BLaER1 treated with 17β-estradiol and CSF1 and Interleukin-3, amounts not matched to agents 10 nM and 100 nM (cell line): Measurements from ENCODE around the gene GC.
"Not testable (repeated sequence)": the region's sequence is repeated elsewhere in the genome, so short reads cannot be mapped to it uniquely, and the experiment has no call there.

Experiments used
- H3K27ac ChIP-seq, 11 experiments: shearing (Covaris generic); formaldehyde crosslinking; 2 replicates each; pipeline ENCODE4 v1.8.1; 2022
- H3K27me3 ChIP-seq, 11 experiments: shearing (Covaris generic); formaldehyde crosslinking; 2 replicates each; pipeline ENCODE4 v1.8.1; 2022
- H3K36me3 ChIP-seq, 11 experiments: shearing (Covaris generic); formaldehyde crosslinking; 2 replicates each; pipeline ENCODE4 v1.8.1; 2022
- H3K4me1 ChIP-seq, 10 experiments: shearing (Covaris generic); formaldehyde crosslinking; 2 replicates each; pipeline ENCODE4 v1.8.1; 2022
- H3K4me2 ChIP-seq, 11 experiments: shearing (Covaris generic); formaldehyde crosslinking; 2 replicates each; pipeline ENCODE4 v1.8.1; 2022
- H3K4me3 ChIP-seq, 10 experiments: shearing (Covaris generic); formaldehyde crosslinking; 2 replicates each; pipeline ENCODE4 v1.8.1; 2022
- H3K9ac ChIP-seq, 11 experiments: shearing (Covaris generic); formaldehyde crosslinking; 2 replicates each; pipeline ENCODE4 v1.8.1; 2022
- H3K9me3 ChIP-seq, 11 experiments: shearing (Covaris generic); formaldehyde crosslinking; replicated peaks in 1 of 11; 2 replicates each; pipeline ENCODE4 v1.8.1; 2022
- H4K20me1 ChIP-seq, 11 experiments: shearing (Covaris generic); formaldehyde crosslinking; 2 replicates each; pipeline ENCODE4 v1.8.1; 2022
- Cebpa-rat ChIP-seq, 11 experiments: shearing (Covaris generic); IDR thresholded peaks; 2 replicates each; pipeline ENCODE4 v1.8.1; 2022

Gene GC

DNA sequence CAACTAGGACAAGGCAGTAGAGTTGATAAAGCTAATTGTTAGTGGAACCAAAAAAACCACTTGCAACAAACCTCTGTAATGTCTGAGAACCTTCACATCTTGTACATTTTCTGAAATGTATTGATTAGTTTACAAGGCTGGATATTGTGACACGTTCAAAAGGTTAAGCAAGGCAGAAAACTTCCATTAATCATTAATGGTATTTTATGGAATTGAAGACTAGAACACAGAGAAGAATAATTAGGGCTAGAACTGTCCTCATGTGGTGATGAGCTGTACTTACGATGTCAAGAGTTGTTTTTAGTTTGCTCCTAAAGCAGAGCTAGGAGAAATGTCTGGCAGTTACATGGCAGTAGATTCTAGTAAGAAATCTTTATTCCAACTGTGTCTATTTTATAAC lies 12.3 kb downstream of the GC start:
- Histone ChIP-seq H3K4me3 (no peak overlapping the region), H3K36me3 (no peaks in the 10 kb centered on the region), H3K4me2 (no peak overlapping the region), H3K9me3 (no peaks in the 10 kb centered on the region), H3K27ac (no peak overlapping the region), H3K27me3 (no peaks in the 10 kb centered on the region), H3K4me1 (peaks cover 0 to 11% (median 7%) of the 10 kb centered on the region in 10 experiments; a peak in 10 of 20 replicates), H3K9ac (no peak overlapping the region), H4K20me1 (no peaks in the 10 kb centered on the region)
- no peak for TF ChIP-seq Cebpa-rat (IDR thresholded peaks at IDR 0.05)

DNA sequence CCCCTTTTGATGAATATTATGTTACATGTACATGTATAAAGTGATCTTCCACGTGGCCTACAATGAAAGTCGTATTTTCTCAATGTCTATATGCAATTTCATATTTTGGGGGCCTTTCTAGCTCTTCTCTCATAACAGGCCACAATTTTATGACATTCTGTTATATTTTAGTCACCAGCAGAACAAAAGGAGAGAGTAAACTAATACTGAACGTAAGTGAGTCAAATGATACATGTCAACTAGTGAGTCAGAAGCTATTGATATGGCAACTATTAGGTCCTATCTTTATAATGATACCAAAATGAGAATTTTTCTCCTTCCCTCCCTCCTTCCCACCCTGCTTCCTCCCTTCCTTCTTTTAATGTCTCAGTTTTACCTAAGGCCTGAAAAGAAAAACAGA lies 14.4 kb downstream of the GC start:
- Histone ChIP-seq H3K4me2 (no peak overlapping the region), H3K9me3 (no peaks in the 10 kb centered on the region), H3K27me3 (no peaks in the 10 kb centered on the region), H3K27ac (no peak overlapping the region), H4K20me1 (no peaks in the 10 kb centered on the region), H3K9ac (no peak overlapping the region), H3K4me1 (peaks cover 0 to 11% (median 7%) of the 10 kb centered on the region in 10 experiments; a peak in 10 of 20 replicates), H3K4me3 (no peak overlapping the region), H3K36me3 (no peaks in the 10 kb centered on the region)
- TF ChIP-seq Cebpa-rat (IDR thresholded peaks at IDR 0.05) = no peak

DNA sequence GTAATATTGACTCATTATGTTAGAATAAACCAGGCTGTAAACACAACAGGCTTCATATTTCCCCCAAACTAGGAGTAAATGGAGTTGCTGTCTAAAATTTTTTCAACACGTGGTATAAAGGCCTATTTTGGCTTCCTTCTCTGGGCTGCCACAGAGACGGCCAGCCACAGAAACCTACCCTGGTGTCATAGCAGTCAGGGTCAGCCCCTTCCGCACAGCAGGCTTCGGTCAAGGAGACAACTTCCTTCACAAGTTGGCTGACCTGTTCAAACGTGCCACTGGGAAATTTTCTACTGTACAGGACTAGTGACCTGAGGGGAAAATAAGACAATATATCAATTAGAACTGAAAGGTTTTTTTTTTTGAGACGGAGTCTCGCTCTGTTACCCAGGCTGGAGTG lies 15.8 kb downstream of the GC start:
- Histone ChIP-seq H3K27me3 (no peaks in the 10 kb centered on the region), H3K9me3 (no peaks in the 10 kb centered on the region), H3K27ac (no peak overlapping the region), H4K20me1 (no peaks in the 10 kb centered on the region), H3K9ac (no peak overlapping the region), H3K4me2 (no peak overlapping the region), H3K36me3 (no peaks in the 10 kb centered on the region), H3K4me3 (no peak overlapping the region), H3K4me1 (peaks cover 0 to 10% (median 7%) of the 10 kb centered on the region in 10 experiments; a peak in 10 of 20 replicates)
- TF ChIP-seq Cebpa-rat (IDR thresholded peaks at IDR 0.05) = no peak

DNA sequence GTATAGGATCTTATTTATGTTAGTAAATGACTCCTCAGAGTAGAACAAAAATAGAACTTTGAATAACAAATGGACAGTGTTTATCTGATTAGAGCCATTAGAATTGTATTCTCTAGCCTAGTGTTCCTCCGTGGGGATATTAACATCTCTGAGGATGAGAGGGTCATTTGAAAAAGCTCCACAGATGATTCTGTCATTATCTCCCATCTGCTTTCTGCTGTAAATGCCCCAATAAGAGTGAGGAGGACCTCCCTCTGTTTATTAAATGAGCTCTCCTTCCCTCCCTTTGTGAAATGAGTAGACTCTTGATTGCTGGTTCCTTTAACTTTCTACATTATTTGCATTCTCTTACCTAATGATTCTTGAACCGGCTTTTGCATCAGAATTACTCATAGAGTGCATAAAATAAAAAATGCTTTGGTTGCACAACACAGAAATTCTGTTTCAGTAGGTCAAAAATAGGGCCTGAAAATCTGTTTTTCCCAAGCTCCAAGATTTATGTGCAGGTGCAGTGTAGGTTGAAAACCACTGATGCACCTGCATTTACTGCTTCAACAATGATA lies 18.0 kb downstream of the GC start:
- Histone ChIP-seq H3K36me3 (no peaks in the 10 kb centered on the region), H3K4me2 (no peak overlapping the region), H3K9me3 (no peaks in the 10 kb centered on the region), H3K27ac (no peak overlapping the region), H3K4me3 (no peak overlapping the region), H3K9ac (no peak overlapping the region), H4K20me1 (no peaks in the 10 kb centered on the region), H3K4me1 (no peaks in the 10 kb centered on the region), H3K27me3 (no peaks in the 10 kb centered on the region)
- TF ChIP-seq Cebpa-rat (IDR thresholded peaks at IDR 0.05) = no peak

DNA sequence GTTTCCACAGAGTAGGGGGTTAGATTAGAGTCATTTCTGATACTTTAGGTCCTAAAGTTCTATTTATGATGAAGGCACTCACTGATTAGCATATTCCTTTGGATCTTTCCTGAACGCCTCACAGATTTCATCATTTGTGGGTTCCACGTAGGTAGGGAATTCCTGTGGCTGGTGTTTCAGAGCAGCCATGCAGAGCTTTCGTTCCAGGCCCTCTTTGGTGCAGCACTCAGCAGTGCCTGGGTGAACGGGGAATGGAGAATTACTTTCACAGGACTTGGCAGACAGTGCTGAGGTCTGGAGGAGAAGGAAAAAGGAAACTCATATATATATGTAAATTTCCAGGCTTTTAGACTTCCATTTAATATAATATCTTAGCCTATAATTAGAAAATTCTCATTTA lies 18.5 kb downstream of the GC start:
- Histone ChIP-seq H3K4me3 (no peak overlapping the region), H4K20me1 (no peaks in the 10 kb centered on the region), H3K27me3 (no peaks in the 10 kb centered on the region), H3K27ac (no peak overlapping the region), H3K9me3 (no peaks in the 10 kb centered on the region), H3K4me1 (no peaks in the 10 kb centered on the region), H3K36me3 (no peaks in the 10 kb centered on the region), H3K4me2 (no peak overlapping the region), H3K9ac (no peak overlapping the region)
- TF ChIP-seq Cebpa-rat (IDR thresholded peaks at IDR 0.05) = no peak

DNA sequence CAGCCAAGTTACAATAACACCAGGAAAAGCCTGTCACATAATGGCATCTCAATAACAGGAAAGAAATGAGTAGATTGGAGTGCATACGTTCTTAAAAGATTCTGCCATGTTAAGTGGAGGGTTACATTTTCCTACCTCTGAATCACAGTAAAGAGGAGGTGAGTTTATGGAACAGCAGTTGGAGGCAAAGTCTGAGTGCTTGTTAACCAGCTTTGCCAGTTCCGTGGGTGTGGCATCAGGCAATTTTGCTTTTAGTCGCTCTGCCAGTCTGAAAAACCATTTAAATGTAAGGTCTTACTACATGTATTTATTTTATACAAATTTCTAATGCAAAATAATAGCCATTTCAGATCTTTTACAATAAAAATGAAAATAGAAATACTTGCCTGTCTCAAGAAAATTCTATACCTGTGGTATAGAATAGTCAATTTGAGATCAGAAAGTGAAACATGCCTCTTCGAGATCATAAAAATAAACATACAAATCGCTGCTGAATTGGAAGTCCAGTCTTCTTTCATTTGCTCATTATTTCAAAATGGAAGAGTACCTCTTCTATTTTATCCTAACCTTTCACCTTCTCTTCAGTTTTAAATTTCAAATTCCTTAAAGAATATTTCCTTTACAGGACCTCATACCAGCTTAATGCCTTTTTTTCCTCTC lies 31.4 kb downstream of the GC start:
- H3K4me2 ChIP-seq = no peak overlapping the region
- H3K27ac ChIP-seq = no peak overlapping the region
- H3K4me3 ChIP-seq = no peak overlapping the region
- no peak overlapping the region for H3K9ac ChIP-seq
- H3K27me3 ChIP-seq = no peaks in the 10 kb centered on the region
- H3K4me1 ChIP-seq = no peaks in the 10 kb centered on the region
- no peaks in the 10 kb centered on the region for H3K9me3 ChIP-seq
- H3K36me3 ChIP-seq = no peaks in the 10 kb centered on the region
- H4K20me1 ChIP-seq = no peaks in the 10 kb centered on the region
- TF ChIP-seq Cebpa-rat (IDR thresholded peaks at IDR 0.05) = no peak

DNA sequence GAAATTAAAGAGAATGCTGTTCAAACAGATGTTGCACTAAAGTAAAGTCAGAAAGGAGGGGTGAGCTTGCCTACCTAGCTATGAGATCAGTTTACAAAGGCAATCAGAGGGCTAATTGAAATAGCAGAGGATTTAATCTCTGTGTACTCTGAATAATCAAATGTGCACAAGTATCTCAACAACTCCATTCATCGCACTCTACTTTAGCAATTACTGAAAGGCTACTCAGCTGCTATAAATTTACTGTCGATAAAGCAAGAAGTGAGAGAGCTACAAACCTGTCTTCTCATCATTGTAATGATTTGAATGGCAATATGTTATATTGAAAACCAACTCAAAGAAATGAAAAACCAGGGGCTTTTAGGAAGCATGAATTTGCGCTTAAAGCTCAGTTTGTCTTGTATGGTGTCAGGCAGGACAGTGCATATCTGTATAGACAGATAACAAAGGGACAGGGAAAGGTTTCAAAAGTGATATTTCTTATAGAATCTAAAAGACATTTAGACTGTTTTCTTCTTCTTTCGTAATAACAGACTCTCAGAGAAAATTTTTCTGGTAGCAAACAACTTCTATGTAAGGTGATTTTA lies 34.8 kb downstream of the GC start:
- H3K27ac ChIP-seq = no peak overlapping the region
- no peaks in the 10 kb centered on the region for H3K27me3 ChIP-seq
- no peaks in the 10 kb centered on the region for H4K20me1 ChIP-seq
- no peak overlapping the region for H3K4me3 ChIP-seq
- no peaks in the 10 kb centered on the region for H3K36me3 ChIP-seq
- H3K4me2 ChIP-seq = no peak overlapping the region
- TF ChIP-seq Cebpa-rat (IDR thresholded peaks at IDR 0.05) = no peak
- H3K4me1 ChIP-seq = no peaks in the 10 kb centered on the region
- no peak overlapping the region for H3K9ac ChIP-seq
- no peaks in the 10 kb centered on the region for H3K9me3 ChIP-seq

DNA sequence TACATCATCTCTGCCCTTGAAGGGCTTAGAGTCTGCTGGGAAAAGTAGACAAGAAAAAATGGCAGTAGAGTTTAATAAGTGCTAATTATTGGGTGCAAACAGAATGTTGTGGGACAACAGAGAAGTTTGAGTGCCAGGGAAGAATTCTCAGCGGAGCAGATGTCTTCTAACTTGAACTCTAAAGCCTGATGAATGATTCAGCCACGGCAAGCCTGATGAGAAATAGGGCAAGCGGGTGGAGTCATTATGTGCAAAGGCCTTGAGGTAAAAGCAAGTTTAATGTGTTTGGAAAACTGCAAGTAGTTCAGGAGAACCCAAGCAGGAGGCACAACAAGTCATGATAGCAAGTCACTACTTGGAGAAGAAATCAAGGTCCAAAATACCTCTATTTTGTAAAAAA lies 37.5 kb downstream of the GC start:
- Histone ChIP-seq H3K27ac (no peak overlapping the region), H3K36me3 (no peaks in the 10 kb centered on the region), H3K9ac (no peak overlapping the region), H4K20me1 (no peaks in the 10 kb centered on the region), H3K4me3 (no peak overlapping the region), H3K9me3 (no peaks in the 10 kb centered on the region), H3K4me2 (no peak overlapping the region), H3K4me1 (no peaks in the 10 kb centered on the region), H3K27me3 (no peaks in the 10 kb centered on the region)
- no peak for TF ChIP-seq Cebpa-rat (IDR thresholded peaks at IDR 0.05)

DNA sequence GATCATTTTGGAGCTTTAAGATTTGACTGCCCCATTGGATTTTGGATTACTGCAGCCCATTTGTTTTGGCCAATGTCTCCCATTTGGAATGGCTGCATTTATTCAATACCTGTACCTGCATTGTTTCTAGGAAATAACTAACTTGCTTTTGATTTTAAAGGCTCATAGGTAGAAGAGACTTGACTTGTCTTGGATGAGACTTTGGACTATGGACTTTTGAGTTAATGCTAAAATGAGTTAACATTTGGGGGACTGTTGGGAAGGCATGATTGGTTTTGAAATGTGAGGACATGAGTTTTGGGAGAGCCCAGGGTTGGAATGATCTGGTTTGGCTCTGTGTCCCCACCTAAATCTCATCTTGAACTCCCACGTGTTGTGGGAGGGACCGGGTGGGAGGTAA lies 45.1 kb downstream of the GC start:
- H4K20me1 ChIP-seq, H3K27ac ChIP-seq: not testable (repeated sequence)

DNA sequence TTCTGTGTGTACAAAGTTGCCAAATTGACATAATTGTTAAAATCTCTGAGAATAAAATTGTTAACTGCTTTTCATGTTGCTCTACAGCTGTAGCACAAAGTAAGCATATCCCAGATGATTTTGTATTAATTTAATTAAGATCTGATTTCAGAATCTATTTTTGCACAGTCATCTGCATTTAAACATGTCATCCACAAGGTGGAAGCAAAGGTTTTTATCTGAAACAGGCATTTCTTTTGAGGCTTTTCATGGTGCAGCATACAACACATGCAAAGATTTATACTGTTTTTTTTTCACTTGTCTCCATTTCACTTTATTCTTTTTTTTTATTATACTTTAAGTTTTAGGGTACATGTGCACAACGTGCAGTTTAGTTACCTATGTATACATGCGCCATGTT lies 51.2 kb downstream of the GC start:
- Histone ChIP-seq H3K4me1 (no peaks in the 10 kb centered on the region), H3K4me2 (no peak overlapping the region), H3K36me3 (no peaks in the 10 kb centered on the region), H3K4me3 (no peak overlapping the region), H3K27ac (no peak overlapping the region), H3K27me3 (no peaks in the 10 kb centered on the region), H3K9ac (no peak overlapping the region), H3K9me3 (peaks cover 0 to 12% (median 10%) of the 10 kb centered on the region in 11 experiments; a peak in 16 of 22 replicates), H4K20me1 (no peaks in the 10 kb centered on the region)
- TF ChIP-seq Cebpa-rat (IDR thresholded peaks at IDR 0.05) = no peak

More for the DNA sequence above, 45.1 kb downstream of the GC start:
- H3K9ac ChIP-seq, H3K4me1 ChIP-seq, H3K4me2 ChIP-seq, H3K27me3 ChIP-seq, H3K4me3 ChIP-seq, H3K36me3 ChIP-seq: not testable (repeated sequence)
- H3K9me3 ChIP-seq = peaks cover 0 to 20% (median 14%) of the 10 kb centered on the region in 11 experiments; a peak in 16 of 22 replicates
